ENCODE data around the gene UFD1.

The UFD1 gene

GRCh38 chr22:19463491-19464469, 15.2 kb downstream of the UFD1 start:
- POLR2A ChIA-PET, result interaction anchor here (1.0 to 3.1 kb wide), 5 partner anchors 9 to 16 kb away, joined by 3 to 12 read pairs (median 4); partner anchors contain the start of genes C22orf39, CDC45 and UFD1
- no peak for DNase-seq (ENCODE audit: extremely low spot score)
- CTCF ChIA-PET, result interaction anchor here (0.5 to 1.1 kb wide), 3 partner anchors 11 to 182 kb away, joined by 3 to 5 read pairs (median 4); no protein-coding TSS in a partner anchor
- TF ChIP-seq ARNT (IDR thresholded peaks at IDR 0.05) (no peak), SP1 (IDR thresholded peaks at IDR 0.05) (no peak), FOXK2 (IDR thresholded peaks at IDR 0.05) (no peak), FOXM1 (IDR thresholded peaks at IDR 0.05; ENCODE audit: borderline replicate concordance) (no peak), ZNF384 (IDR thresholded peaks at IDR 0.05) (no peak), TARDBP (IDR thresholded peaks at IDR 0.05) (no peak), NFRKB (IDR thresholded peaks at IDR 0.05) (no peak), LEF1 (IDR thresholded peaks at IDR 0.05; ENCODE audit: borderline replicate concordance) (no peak), HDGF (IDR thresholded peaks at IDR 0.05; ENCODE audit: borderline replicate concordance) (no peak), CTBP1 (IDR thresholded peaks at IDR 0.05; ENCODE audit: borderline replicate concordance) (no peak), L3MBTL2 (conservative IDR thresholded peaks at IDR 0.05) (no peak)

GRCh38 chr22:19463008-19463407, 16.0 kb downstream of the UFD1 start:
- DNase-seq (ENCODE audit: extremely low spot score), result no peak
- ChIA-PET POLR2A (interaction anchor here (1.0 to 3.1 kb wide), 4 partner anchors 9 to 16 kb away, joined by 4 to 12 read pairs (median 8); partner anchors contain the start of genes C22orf39, CDC45 and UFD1), CTCF (no interaction called here)
- TF ChIP-seq LEF1 (IDR thresholded peaks at IDR 0.05; ENCODE audit: borderline replicate concordance) (no peak), ARNT (IDR thresholded peaks at IDR 0.05) (no peak), FOXM1 (IDR thresholded peaks at IDR 0.05; ENCODE audit: borderline replicate concordance) (no peak), L3MBTL2 (conservative IDR thresholded peaks at IDR 0.05) (no peak), TARDBP (IDR thresholded peaks at IDR 0.05) (no peak), ELF4 (IDR thresholded peaks at IDR 0.05) (no peak)

- CTCF ChIA-PET, result no interaction called here
- no peak for TF ChIP-seq FOXA1 (IDR thresholded peaks at IDR 0.05)
- TF ChIP-seq LEF1 (IDR thresholded peaks at IDR 0.05; ENCODE audit: borderline replicate concordance), result no peak
- TF ChIP-seq SP1 (IDR thresholded peaks at IDR 0.05), result no peak
- no peak for TF ChIP-seq ELF4 (IDR thresholded peaks at IDR 0.05)
- TF ChIP-seq L3MBTL2 (conservative IDR thresholded peaks at IDR 0.05), result no peak
- TF ChIP-seq NFRKB (IDR thresholded peaks at IDR 0.05), result no peak
- no peak for TF ChIP-seq TARDBP (IDR thresholded peaks at IDR 0.05)
- no peak for TF ChIP-seq PKNOX1 (IDR thresholded peaks at IDR 0.05)
- TF ChIP-seq CTBP1 (IDR thresholded peaks at IDR 0.05; ENCODE audit: borderline replicate concordance), result no peak
- no peak for TF ChIP-seq FOXK2 (IDR thresholded peaks at IDR 0.05)
- no peak for TF ChIP-seq ARNT (IDR thresholded peaks at IDR 0.05)
- no peak for TF ChIP-seq FOXM1 (IDR thresholded peaks at IDR 0.05; ENCODE audit: borderline replicate concordance)
- no peak for TF ChIP-seq ZNF384 (IDR thresholded peaks at IDR 0.05)
- TF ChIP-seq SUZ12 (IDR thresholded peaks at IDR 0.05), result no peak
- TF ChIP-seq HDGF (IDR thresholded peaks at IDR 0.05; ENCODE audit: borderline replicate concordance), result no peak
- TF ChIP-seq BHLHE40 (IDR thresholded peaks at IDR 0.05; ENCODE audit: borderline replicate concordance), result no peak
- POLR2A ChIA-PET, result interaction anchor here (3.1 kb wide), 1 partner anchor 18 kb away, joined by 12 read pairs; the partner anchor contains the start of genes CDC45 and UFD1
- DNase-seq (ENCODE audit: extremely low spot score), result no peak
These were observed 17.5 kb downstream of the UFD1 start for GRCh38 chr22:19461506-19461905.

GRCh38 chr22:19460036-19460435, 19.0 kb downstream of the UFD1 start:
- CTCF ChIA-PET, result no interaction called here
- POLR2A ChIA-PET, result no interaction called here
- TF ChIP-seq PKNOX1 (IDR thresholded peaks at IDR 0.05) (no peak), ZNF384 (IDR thresholded peaks at IDR 0.05) (no peak), NFRKB (IDR thresholded peaks at IDR 0.05) (no peak), ARNT (IDR thresholded peaks at IDR 0.05) (no peak), SP1 (IDR thresholded peaks at IDR 0.05) (no peak), HDGF (IDR thresholded peaks at IDR 0.05; ENCODE audit: borderline replicate concordance) (no peak)
- no peak for DNase-seq (ENCODE audit: extremely low spot score)

- ChIA-PET POLR2A (no interaction called here), CTCF (no interaction called here)
- TF ChIP-seq ELF4 (IDR thresholded peaks at IDR 0.05), result no peak
- TF ChIP-seq ZNF384 (IDR thresholded peaks at IDR 0.05), result no peak
- TF ChIP-seq TARDBP (IDR thresholded peaks at IDR 0.05), result no peak
- no peak for TF ChIP-seq FOXA1 (IDR thresholded peaks at IDR 0.05)
- no peak for TF ChIP-seq ARNT (IDR thresholded peaks at IDR 0.05)
- TF ChIP-seq CTBP1 (IDR thresholded peaks at IDR 0.05; ENCODE audit: borderline replicate concordance), result no peak
- no peak for TF ChIP-seq NFRKB (IDR thresholded peaks at IDR 0.05)
- TF ChIP-seq LEF1 (IDR thresholded peaks at IDR 0.05; ENCODE audit: borderline replicate concordance), result no peak
- no peak for TF ChIP-seq BHLHE40 (IDR thresholded peaks at IDR 0.05; ENCODE audit: borderline replicate concordance)
- TF ChIP-seq SUZ12 (IDR thresholded peaks at IDR 0.05), result no peak
- TF ChIP-seq FOXM1 (IDR thresholded peaks at IDR 0.05; ENCODE audit: borderline replicate concordance), result no peak
- no peak for TF ChIP-seq SP1 (IDR thresholded peaks at IDR 0.05)
- TF ChIP-seq HDGF (IDR thresholded peaks at IDR 0.05; ENCODE audit: borderline replicate concordance), result no peak
- TF ChIP-seq PKNOX1 (IDR thresholded peaks at IDR 0.05), result no peak
- no peak for DNase-seq (ENCODE audit: extremely low spot score)
These were observed 21.1 kb downstream of the UFD1 start for GRCh38 chr22:19457828-19458428.

Data from HEK293T (cell line).